ENCODE results near the gene CAMK1. TPM values are rescaled to one million over a fixed set of nuclear protein-coding genes. Genes with fewer than 3 reads are reported as not detected.

CAMK1 gene
- total and polyA plus RNA-seq, 2 of the 4 experiments (the other 2 are of a cell fraction) = 33.3 to 36.4 TPM

GRCh38 chr3:9761919-9762318 lies 7.8 kb downstream of the CAMK1 start:
- peaks cover 16% of the 10 kb centered on the region for H3K9me1 ChIP-seq (ENCODE audit: insufficient read depth, low read length)
- peaks cover 1 to 23% of the 10 kb centered on the region in 2 experiments for H3K79me1 ChIP-seq (ENCODE audit: low read depth in 1 of 2, low read length in 2 of 2)
- peaks cover 35% of the 10 kb centered on the region for H3K36me3 ChIP-seq (ENCODE audit: control insufficient read depth, insufficient read depth, low read length)
- H3K56ac ChIP-seq (ENCODE audit: extremely low read depth, insufficient read depth, low read length) = no peak overlapping the region
- no CpG with 5 or more reads among the region's 5 CpGs for WGBS, 2 experiments (ENCODE audit: extremely low coverage in 2 of 2, insufficient read length in 1 of 2)
- peaks cover under 1% of the 10 kb centered on the region; the same call in 1 of the 2 replicates for H3K4me1 ChIP-seq (ENCODE audit: control insufficient read depth, insufficient read depth, low read length)
- no peaks in the 10 kb centered on the region; the same call in 1 of the 2 replicates for H4K20me1 ChIP-seq (ENCODE audit: insufficient read depth, low read length)
- intact Hi-C loops (cut with micrococcal nuclease) = no loop called here
- H2BK15ac ChIP-seq (ENCODE audit: low read depth, low read length) = no peak overlapping the region
- no peak overlapping the region for H4K8ac ChIP-seq (ENCODE audit: low read depth in 2 of 2, low read length in 2 of 2)
- BruUV-seq (replicated peaks) = no TSS peak
- no peak overlapping the region for H3K14ac ChIP-seq (replicated peaks; ENCODE audit: low read depth, low read length)
- in situ Hi-C loops (cut with MboI; ENCODE audit: low sequenced_read_pairs) = no loop called here
- no peak overlapping the region for H3K27ac ChIP-seq (ENCODE audit: insufficient read depth, low read length)
- no peak overlapping the region for H3K4me2 ChIP-seq (ENCODE audit: low read depth, low read length)
- H4K91ac ChIP-seq (ENCODE audit: insufficient read depth, low read depth, low read length) = no peak overlapping the region
- H3K9ac ChIP-seq (ENCODE audit: low read depth, low read length) = no peak overlapping the region
- H3K9me3 ChIP-seq (ENCODE audit: control insufficient read depth, insufficient read depth, low read length) = no peaks in the 10 kb centered on the region
- H2BK20ac ChIP-seq (ENCODE audit: low read depth, low read length) = no peak overlapping the region
- no peak overlapping the region for H3K23ac ChIP-seq (ENCODE audit: low read depth, low read length)
- H2BK120ac ChIP-seq (ENCODE audit: low read depth, low read length) = no peak overlapping the region
- H2AFZ ChIP-seq (replicated peaks; ENCODE audit: low read length, poor library complexity) = no peak overlapping the region
- dilution Hi-C loops (cut with HindIII; ENCODE audit: low sequenced_read_pairs, unreplicated experiment) = no loop called here
- ChIA-PET POLR2A (ENCODE audit: unreplicated experiment) (no interaction called here), CTCF (no interaction called here)
- H2AK5ac ChIP-seq (ENCODE audit: low read depth, low read length) = no peak overlapping the region
- no peaks in the 10 kb centered on the region for H3K27me3 ChIP-seq (ENCODE audit: control insufficient read depth, insufficient read depth, low read length)
- no peak overlapping the region for H3K18ac ChIP-seq (ENCODE audit: low read depth, low read length)
- no peak overlapping the region for H2AK9ac ChIP-seq (replicated peaks; ENCODE audit: low read depth, low read length, poor library complexity)
- H4K5ac ChIP-seq (ENCODE audit: low read depth, low read length) = no peak overlapping the region
- TF ChIP-seq RFX5 (IDR thresholded peaks at IDR 0.05; ENCODE audit: low read depth, low read length) (no peak), CHD1 (IDR thresholded peaks at IDR 0.05; ENCODE audit: low read depth, low read length) (no peak), MAZ (IDR thresholded peaks at IDR 0.05; ENCODE audit: borderline replicate concordance, low read depth, low read length) (no peak), MAFK (IDR thresholded peaks at IDR 0.05; ENCODE audit: low read depth, low read length) (no peak), RCOR1 (IDR thresholded peaks at IDR 0.05; ENCODE audit: insufficient replicate concordance, low read length) (no peak), RAD21 (IDR thresholded peaks at IDR 0.05; ENCODE audit: low read length) (no peak), NFE2L2 (IDR thresholded peaks at IDR 0.05; ENCODE audit: low read depth, low read length) (no peak), FOS (IDR thresholded peaks at IDR 0.05; ENCODE audit: low read depth, low read length) (no peak), BHLHE40 (IDR thresholded peaks at IDR 0.05; ENCODE audit: low read depth, low read length) (no peak)
- ATAC-seq (ENCODE audit: low read depth) = no peak
- H3K4me3 ChIP-seq (ENCODE audit: insufficient read depth, low read depth, low read length) = no peak overlapping the region
- no peak overlapping the region for H3K4ac ChIP-seq (ENCODE audit: low read depth, low read length)
- no peak overlapping the region for H2BK5ac ChIP-seq (ENCODE audit: low read depth, low read length, poor library complexity, severe bottlenecking)
- DNase-seq = no peak

All from IMR-90 (cell line).